ENCODE results near the gene IGSF9B.

IGSF9B gene

DNA sequence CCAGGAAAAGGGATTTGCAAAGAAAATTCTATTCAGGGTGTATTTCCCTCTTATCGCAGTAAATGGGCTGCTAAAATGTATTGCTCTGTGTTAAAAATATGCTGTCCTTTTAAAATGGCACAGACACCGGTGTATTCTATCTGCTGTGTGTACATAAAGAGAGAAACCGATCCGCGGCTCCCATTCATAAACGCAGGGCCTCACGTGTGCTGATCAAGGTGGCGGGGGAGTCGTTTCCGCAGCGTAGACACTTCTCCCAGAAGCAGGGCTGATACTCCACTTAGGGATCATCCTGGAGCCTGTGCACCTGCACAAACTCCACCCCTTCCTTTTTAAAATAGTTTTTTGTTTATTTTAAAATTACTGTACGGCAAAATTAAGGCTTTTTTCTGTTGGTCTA is 26.1 kb upstream of the IGSF9B start:
- H3K36me3 ChIP-seq (ENCODE audit: control insufficient read depth, insufficient read depth, low read length), result no peaks in the 10 kb centered on the region
- no peaks in the 10 kb centered on the region for H3K27me3 ChIP-seq (replicated peaks; ENCODE audit: control insufficient read depth, insufficient read depth, low read length)
- no peak for DNase-seq (ENCODE audit: extremely low read depth, insufficient read length)
- H3K4me3 ChIP-seq (replicated peaks; ENCODE audit: low read depth, low read length), result no peak overlapping the region
- TF ChIP-seq, protein P1, sequence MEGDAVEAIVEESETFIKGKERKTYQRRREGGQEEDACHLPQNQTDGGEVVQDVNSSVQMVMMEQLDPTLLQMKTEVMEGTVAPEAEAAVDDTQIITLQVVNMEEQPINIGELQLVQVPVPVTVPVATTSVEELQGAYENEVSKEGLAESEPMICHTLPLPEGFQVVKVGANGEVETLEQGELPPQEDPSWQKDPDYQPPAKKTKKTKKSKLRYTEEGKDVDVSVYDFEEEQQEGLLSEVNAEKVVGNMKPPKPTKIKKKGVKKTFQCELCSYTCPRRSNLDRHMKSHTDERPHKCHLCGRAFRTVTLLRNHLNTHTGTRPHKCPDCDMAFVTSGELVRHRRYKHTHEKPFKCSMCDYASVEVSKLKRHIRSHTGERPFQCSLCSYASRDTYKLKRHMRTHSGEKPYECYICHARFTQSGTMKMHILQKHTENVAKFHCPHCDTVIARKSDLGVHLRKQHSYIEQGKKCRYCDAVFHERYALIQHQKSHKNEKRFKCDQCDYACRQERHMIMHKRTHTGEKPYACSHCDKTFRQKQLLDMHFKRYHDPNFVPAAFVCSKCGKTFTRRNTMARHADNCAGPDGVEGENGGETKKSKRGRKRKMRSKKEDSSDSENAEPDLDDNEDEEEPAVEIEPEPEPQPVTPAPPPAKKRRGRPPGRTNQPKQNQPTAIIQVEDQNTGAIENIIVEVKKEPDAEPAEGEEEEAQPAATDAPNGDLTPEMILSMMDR (IDR thresholded peaks at IDR 0.05; ENCODE audit: insufficient read depth, low read length, poor library complexity, severe bottlenecking), result no peak

DNA sequence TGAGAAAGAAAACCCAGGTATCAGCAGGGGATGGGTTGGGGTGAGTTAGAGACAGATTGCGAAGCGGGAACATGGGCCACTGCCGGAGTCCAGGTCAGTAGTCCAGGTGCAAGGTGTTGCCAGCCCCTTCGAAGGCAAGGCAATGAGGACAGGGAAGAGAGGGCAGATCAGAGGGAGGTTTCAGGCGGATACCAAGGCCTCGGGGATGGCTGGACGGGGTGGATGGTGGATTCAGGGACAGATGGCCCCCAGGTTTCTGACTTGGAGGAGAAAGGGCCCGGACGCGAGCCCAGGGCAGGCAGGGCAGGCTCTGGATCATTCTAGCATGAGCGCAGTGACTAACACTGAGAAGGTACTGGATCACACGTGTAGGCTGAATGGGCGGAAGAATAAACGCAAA is 25.4 kb upstream of the IGSF9B start:
- no peak overlapping the region for H3K4me3 ChIP-seq (replicated peaks; ENCODE audit: low read depth, low read length)
- no peaks in the 10 kb centered on the region for H3K27me3 ChIP-seq (replicated peaks; ENCODE audit: control insufficient read depth, insufficient read depth, low read length)
- H3K36me3 ChIP-seq (ENCODE audit: control insufficient read depth, insufficient read depth, low read length), result no peaks in the 10 kb centered on the region
- no peak for DNase-seq (ENCODE audit: extremely low read depth, insufficient read length)
- TF ChIP-seq, protein P1 (IDR thresholded peaks at IDR 0.05; ENCODE audit: insufficient read depth, low read length, poor library complexity, severe bottlenecking), result no peak

DNA sequence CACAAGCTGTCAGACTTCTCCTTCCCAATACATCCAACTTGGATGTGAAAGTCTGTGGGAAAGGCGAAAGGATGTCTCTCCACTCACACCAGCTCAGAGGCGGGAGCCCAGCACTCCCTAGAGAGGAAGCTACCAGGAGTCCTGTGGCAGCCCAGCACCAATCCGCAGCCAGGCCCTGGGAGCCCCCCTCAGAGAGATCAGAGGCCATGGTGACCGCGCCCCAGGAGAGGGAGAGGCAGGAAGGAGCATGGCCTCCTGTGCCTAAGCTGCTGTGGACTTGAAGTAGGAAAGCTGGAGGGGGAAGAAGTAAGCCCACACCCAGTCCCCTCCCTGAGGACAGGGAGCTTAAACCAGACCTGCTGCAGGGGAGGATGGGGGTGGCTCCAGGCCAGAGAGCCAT is 24.4 kb upstream of the IGSF9B start:
- H3K27me3 ChIP-seq (replicated peaks; ENCODE audit: control insufficient read depth, insufficient read depth, low read length), result no peaks in the 10 kb centered on the region
- TF ChIP-seq, protein P1 (IDR thresholded peaks at IDR 0.05; ENCODE audit: insufficient read depth, low read length, poor library complexity, severe bottlenecking), result no peak
- no peak overlapping the region for H3K4me3 ChIP-seq (replicated peaks; ENCODE audit: low read depth, low read length)
- no peak for DNase-seq (ENCODE audit: extremely low read depth, insufficient read length)
- no peaks in the 10 kb centered on the region for H3K36me3 ChIP-seq (ENCODE audit: control insufficient read depth, insufficient read depth, low read length)

DNA sequence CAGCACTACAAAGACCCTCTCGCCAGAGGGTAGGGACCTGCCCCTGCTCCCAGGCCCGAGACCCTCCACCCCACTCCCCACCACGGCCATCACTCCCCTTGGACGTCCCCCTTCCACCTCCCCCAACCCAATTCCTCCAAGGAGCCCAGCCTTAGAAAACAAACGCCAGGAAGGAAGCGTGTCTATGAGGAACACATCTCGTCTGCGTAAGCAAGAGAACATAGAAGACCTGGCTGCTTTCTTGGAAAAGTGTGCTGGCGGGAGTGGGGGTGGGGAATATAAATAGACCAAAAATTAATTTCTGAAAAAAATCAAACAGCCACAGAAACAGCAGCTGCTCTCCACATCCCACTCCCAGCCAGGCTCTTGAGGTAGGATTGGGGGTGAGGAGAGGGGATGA is 23.9 kb upstream of the IGSF9B start:
- TF ChIP-seq, protein P1 (IDR thresholded peaks at IDR 0.05; ENCODE audit: insufficient read depth, low read length, poor library complexity, severe bottlenecking), result no peak
- Histone ChIP-seq H3K36me3 (ENCODE audit: control insufficient read depth, insufficient read depth, low read length) (no peaks in the 10 kb centered on the region), H3K4me3 (replicated peaks; ENCODE audit: low read depth, low read length) (no peak overlapping the region), H3K27me3 (replicated peaks; ENCODE audit: control insufficient read depth, insufficient read depth, low read length) (no peaks in the 10 kb centered on the region)
- no peak for DNase-seq (ENCODE audit: extremely low read depth, insufficient read length)

DNA sequence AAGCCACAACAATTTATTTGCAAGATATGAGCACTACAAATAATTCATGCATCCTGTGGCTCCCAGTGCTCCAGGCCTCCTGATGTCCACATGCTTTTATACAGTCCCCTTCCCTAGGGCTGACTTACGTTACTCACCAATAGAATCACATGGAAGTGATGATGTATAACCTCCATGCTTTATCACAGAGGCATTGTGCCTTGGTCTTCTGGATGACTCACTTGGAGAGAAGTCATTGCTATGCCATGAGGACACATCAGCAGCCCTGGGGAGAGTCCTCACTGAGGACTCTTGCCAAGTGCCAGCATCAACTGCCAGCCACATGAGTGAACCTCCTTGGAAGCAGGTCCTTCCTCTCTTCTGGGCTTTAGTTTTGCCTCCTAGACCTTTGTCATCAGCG is 22.0 kb upstream of the IGSF9B start:
- TF ChIP-seq, protein P1 (IDR thresholded peaks at IDR 0.05; ENCODE audit: insufficient read depth, low read length, poor library complexity, severe bottlenecking), result no peak
- Histone ChIP-seq H3K4me3 (replicated peaks; ENCODE audit: low read depth, low read length) (no peak overlapping the region), H3K27me3 (replicated peaks; ENCODE audit: control insufficient read depth, insufficient read depth, low read length) (no peaks in the 10 kb centered on the region), H3K36me3 (ENCODE audit: control insufficient read depth, insufficient read depth, low read length) (no peaks in the 10 kb centered on the region)
- DNase-seq (ENCODE audit: extremely low read depth, insufficient read length), result no peak

DNA sequence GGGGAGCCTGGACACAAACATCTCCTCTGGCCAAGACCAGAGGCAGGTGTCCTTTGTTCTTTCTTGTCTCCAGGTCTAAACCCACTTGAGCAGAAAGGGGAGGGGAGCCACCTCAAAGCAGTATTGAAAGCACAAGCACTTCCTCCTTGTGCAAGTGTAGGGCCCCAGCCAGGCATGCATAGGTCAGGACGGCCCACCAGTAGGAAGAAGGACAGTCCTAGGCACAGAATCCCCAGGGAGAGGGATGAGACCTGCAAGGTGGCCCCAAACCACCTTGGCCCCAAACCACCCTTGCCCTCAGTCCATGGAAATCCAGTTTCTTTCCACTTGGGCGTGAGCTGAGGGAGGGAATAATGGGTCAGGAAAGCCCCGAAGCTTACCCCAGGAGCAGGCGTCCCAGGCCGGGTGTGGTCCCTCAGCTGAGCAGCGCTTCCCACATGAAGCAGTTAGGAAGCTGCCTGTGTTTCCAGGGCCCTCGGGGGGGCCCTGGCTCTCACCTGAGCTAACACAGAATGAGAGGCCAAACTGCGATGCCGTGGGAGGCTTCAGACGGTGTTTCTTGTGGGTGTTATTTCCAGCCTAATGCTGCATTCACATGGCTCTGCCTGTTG is 20.4 kb upstream of the IGSF9B start:
- DNase-seq (ENCODE audit: extremely low read depth, insufficient read length), result peak; percentile 50
- Histone ChIP-seq H3K4me3 (replicated peaks; ENCODE audit: low read depth, low read length) (no peak overlapping the region), H3K36me3 (ENCODE audit: control insufficient read depth, insufficient read depth, low read length) (no peaks in the 10 kb centered on the region), H3K27me3 (replicated peaks; ENCODE audit: control insufficient read depth, insufficient read depth, low read length) (no peaks in the 10 kb centered on the region)
- TF ChIP-seq, protein P1 (IDR thresholded peaks at IDR 0.05; ENCODE audit: insufficient read depth, low read length, poor library complexity, severe bottlenecking), result no peak
